Smooth muscle cell (in vitro differentiated cells): ENCODE results near the gene TNFRSF12A. TPM values are rescaled to one million over a fixed set of nuclear protein-coding genes. Genes with fewer than 3 reads are reported as not detected.

Experiments used
- DNase-seq: peaks from one replicate; lab custom pipeline; 2025; ENCODE audit not compliant: unreplicated experiment; lab: John Stamatoyannopoulos, UW
- H2AFZ ChIP-seq: fragments of 200-600 bp; sonication (generic); 2 replicates; pipeline ENCODE4 v1.6.0; 2016; ENCODE audit warnings: antibody characterized with exemption, low read depth, mild to moderate bottlenecking
- H3F3A ChIP-seq: fragments of 200-600 bp; sonication (generic); 2 replicates; pipeline ENCODE4 v1.6.0; 2017; ENCODE audit warnings: antibody characterized with exemption, low read depth
- H3K27ac ChIP-seq: fragments of 200-600 bp; sonication (generic); 2 replicates; pipeline ENCODE4 v1.5.1; 2016; ENCODE audit warnings: low read depth, mild to moderate bottlenecking
- H3K27me3 ChIP-seq: fragments of 200-600 bp; sonication (generic); 2 replicates; pipeline ENCODE4 v1.6.1; 2016; ENCODE audit warnings: low read depth, mild to moderate bottlenecking
- H3K36me3 ChIP-seq: fragments of 200-600 bp; sonication (generic); 2 replicates; pipeline ENCODE4 v1.5.1; 2016; ENCODE audit warnings: low read depth
- H3K4me1 ChIP-seq: fragments of 200-600 bp; sonication (generic); 2 replicates; pipeline ENCODE4 v1.5.1; 2016; ENCODE audit warnings: low read depth
- H3K4me2 ChIP-seq: fragments of 200-600 bp; sonication (generic); 2 replicates; pipeline ENCODE4 v1.6.0; 2016; ENCODE audit warnings: mild to moderate bottlenecking
- H3K4me3 ChIP-seq: fragments of 200-600 bp; sonication (generic); 2 replicates; pipeline ENCODE4 v1.5.1; 2016; ENCODE audit warnings: mild to moderate bottlenecking
- H3K79me2 ChIP-seq: fragments of 200-600 bp; sonication (generic); 2 replicates; pipeline ENCODE4 v1.6.0; 2016; ENCODE audit warnings: low read depth, mild to moderate bottlenecking
- H3K9ac ChIP-seq: fragments of 200-600 bp; sonication (generic); 2 replicates; pipeline ENCODE4 v1.6.0; 2016; ENCODE audit warnings: low read depth
- H3K9me3 ChIP-seq: fragments of 200-600 bp; sonication (generic); replicated peaks from 2 replicates; pipeline ENCODE4 v1.5.1; 2016; ENCODE audit warnings: low read depth
- H4K20me1 ChIP-seq: fragments of 200-600 bp; sonication (generic); 2 replicates; pipeline ENCODE4 v1.6.0; 2016; ENCODE audit warnings: low read depth
- WGBS: methylation state at CpG from one replicate; pipeline ENCODE4 v1.1.7; 2016; ENCODE audit warnings: low lambda C conversion rate; 5-methylcytosine and 5-hydroxymethylcytosine counted together
- polyA plus RNA-seq: library from polyadenylated mRNA; unstranded; fragments of >200 nt; fragmentation: Nextera tagmentation; extraction: Ambion mirVana; gene quantifications from 2 replicates; pipeline ENCODE4 v1.2.1, GENCODE V29; 2016
- total RNA-seq: library from RNA; depleted of rRNA; stranded (reverse); fragments of >200 nt; gene quantifications from 2 replicates; pipeline ENCODE4 v1.2.3, GENCODE V29; 2014
- TF ChIP-seq, protein P1 (sequence below): fragments of 200-600 bp; sonication (generic); IDR thresholded peaks from 2 replicates; pipeline ENCODE4 v1.5.1; 2017; ENCODE audit warnings: borderline replicate concordance, mild to moderate bottlenecking, antibody characterized with exemption; ENCODE audit not compliant: insufficient read depth, poor library complexity, severe bottlenecking

Gene TNFRSF12A
- total and polyA plus RNA-seq, 2 experiments from 2014 or later, result 219 to 386 TPM

- TF ChIP-seq, protein P1, sequence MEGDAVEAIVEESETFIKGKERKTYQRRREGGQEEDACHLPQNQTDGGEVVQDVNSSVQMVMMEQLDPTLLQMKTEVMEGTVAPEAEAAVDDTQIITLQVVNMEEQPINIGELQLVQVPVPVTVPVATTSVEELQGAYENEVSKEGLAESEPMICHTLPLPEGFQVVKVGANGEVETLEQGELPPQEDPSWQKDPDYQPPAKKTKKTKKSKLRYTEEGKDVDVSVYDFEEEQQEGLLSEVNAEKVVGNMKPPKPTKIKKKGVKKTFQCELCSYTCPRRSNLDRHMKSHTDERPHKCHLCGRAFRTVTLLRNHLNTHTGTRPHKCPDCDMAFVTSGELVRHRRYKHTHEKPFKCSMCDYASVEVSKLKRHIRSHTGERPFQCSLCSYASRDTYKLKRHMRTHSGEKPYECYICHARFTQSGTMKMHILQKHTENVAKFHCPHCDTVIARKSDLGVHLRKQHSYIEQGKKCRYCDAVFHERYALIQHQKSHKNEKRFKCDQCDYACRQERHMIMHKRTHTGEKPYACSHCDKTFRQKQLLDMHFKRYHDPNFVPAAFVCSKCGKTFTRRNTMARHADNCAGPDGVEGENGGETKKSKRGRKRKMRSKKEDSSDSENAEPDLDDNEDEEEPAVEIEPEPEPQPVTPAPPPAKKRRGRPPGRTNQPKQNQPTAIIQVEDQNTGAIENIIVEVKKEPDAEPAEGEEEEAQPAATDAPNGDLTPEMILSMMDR, result no peak
- no peak for DNase-seq
- Histone ChIP-seq H3F3A (no peaks in the 10 kb centered on the region), H3K36me3 (no peaks in the 10 kb centered on the region), H3K4me2 (no peak overlapping the region), H3K9me3 (no peaks in the 10 kb centered on the region), H2AFZ (no peak overlapping the region), H3K4me3 (no peak overlapping the region), H3K27ac (no peak overlapping the region), H3K9ac (no peak overlapping the region), H3K27me3 (peaks cover 47% of the 10 kb centered on the region), H4K20me1 (no peaks in the 10 kb centered on the region), H3K4me1 (peaks cover 18% of the 10 kb centered on the region), H3K79me2 (no peaks in the 10 kb centered on the region)
- WGBS, result 1% methylated on average over 19 of the region's 67 CpGs
Measured at GRCh38 chr16:3004319-3004718, 15.8 kb upstream of the TNFRSF12A start.

DNA sequence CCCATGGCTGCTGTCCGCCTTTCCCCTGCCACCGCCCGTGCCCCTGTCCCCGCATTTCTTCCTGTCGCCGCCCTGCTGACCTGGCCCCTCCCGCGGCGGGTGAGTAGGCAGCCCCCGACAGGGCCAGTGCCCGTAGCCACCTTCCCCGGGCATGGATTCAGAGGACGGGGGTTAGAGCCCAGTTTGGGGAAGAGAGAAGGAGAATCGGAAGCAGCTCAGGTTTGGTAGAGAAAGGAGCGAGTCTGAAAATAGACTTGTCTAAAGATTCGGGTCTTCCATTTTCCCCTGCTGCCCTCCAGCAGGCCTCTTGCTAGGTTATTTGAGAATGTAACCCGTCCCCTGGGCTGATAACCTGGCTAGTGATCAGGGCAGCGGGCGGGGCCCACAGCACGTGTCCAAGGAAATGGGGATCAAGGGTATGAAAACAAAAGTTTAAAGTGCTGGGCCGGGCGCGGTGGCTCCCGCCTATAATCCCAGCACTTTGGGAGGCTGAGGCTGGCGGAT lies 15.3 kb upstream of the TNFRSF12A start:
- DNase-seq, result no peak
- H3K79me2 ChIP-seq, result no peaks in the 10 kb centered on the region
- TF ChIP-seq, protein P1, result no peak
- no peak overlapping the region for H3K9ac ChIP-seq
- no peaks in the 10 kb centered on the region for H3K9me3 ChIP-seq
- H3K4me1 ChIP-seq, result peaks cover 23% of the 10 kb centered on the region
- H3K4me3 ChIP-seq, result peak overlapping the region; percentile 45
- WGBS, result 4% methylated on average over 22 of the region's 25 CpGs
- H3F3A ChIP-seq, result no peaks in the 10 kb centered on the region
- H3K36me3 ChIP-seq, result no peaks in the 10 kb centered on the region
- H3K27ac ChIP-seq, result no peak overlapping the region
- H3K27me3 ChIP-seq, result peaks cover 52% of the 10 kb centered on the region
- H4K20me1 ChIP-seq, result no peaks in the 10 kb centered on the region
- peak overlapping the region; percentile 78 for H3K4me2 ChIP-seq
- no peak overlapping the region for H2AFZ ChIP-seq

DNA sequence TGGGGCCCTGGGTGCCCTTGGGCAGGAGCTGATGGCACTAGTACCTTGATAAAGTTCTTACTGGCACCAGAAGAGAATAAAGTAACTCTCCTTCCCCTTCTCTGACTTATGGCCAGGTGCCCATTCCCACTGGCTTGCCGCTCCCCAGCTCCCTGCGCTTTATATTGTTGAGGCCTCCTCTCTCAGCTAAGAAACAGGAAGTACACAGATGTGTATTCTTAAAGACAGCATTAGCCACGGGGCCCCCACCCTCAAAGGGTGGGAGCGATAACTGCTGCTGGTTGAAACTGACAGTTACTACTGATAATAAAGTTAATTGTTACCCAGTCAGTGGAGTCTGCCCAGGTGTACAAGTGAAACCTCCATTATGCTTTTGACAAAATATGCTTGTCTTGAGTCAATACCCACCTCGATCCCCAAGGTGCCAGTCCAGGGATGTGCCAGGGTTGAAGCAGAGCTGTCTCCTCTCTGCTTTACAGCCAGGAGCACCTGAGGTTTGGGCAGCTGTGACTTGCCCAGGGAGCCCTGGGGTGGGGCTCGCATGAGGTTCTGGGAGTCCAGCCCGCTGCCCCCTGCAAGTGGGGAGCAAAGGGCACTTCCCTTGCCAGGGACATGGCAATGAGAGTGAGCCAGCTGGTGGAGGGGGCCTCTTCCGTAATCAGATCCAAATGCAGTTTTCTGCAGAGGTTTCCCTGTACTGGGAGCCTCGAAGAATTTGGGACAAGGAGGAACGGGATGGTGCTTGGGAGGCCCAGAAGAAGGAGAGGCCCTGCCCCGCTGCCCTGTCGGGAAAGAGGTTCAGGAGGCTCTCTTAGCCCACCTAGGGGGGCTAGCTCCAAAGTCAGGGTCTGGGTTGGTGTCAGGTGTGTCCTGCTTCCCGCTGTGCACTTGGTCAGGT lies 12.9 kb upstream of the TNFRSF12A start:
- Histone ChIP-seq H3K36me3 (no peaks in the 10 kb centered on the region), H3F3A (no peaks in the 10 kb centered on the region), H3K27ac (no peak overlapping the region), H2AFZ (no peak overlapping the region), H3K27me3 (peaks cover 68% of the 10 kb centered on the region), H3K4me2 (no peak overlapping the region), H3K9ac (no peak overlapping the region), H3K4me3 (peak overlapping the region; percentile 10), H3K79me2 (no peaks in the 10 kb centered on the region), H3K9me3 (no peaks in the 10 kb centered on the region), H3K4me1 (peaks cover 32% of the 10 kb centered on the region), H4K20me1 (no peaks in the 10 kb centered on the region)
- DNase-seq, result no peak
- 60% methylated on average over 13 of the region's 13 CpGs for WGBS
- TF ChIP-seq, protein P1, result no peak
